Measurements from ENCODE around the gene QPRT. TPM values are rescaled to one million over a fixed set of nuclear protein-coding genes. Genes with fewer than 3 reads are reported as not detected.

QPRT gene
- 0.52 and 1.6 TPM in 2 replicates for total RNA-seq

DNA sequence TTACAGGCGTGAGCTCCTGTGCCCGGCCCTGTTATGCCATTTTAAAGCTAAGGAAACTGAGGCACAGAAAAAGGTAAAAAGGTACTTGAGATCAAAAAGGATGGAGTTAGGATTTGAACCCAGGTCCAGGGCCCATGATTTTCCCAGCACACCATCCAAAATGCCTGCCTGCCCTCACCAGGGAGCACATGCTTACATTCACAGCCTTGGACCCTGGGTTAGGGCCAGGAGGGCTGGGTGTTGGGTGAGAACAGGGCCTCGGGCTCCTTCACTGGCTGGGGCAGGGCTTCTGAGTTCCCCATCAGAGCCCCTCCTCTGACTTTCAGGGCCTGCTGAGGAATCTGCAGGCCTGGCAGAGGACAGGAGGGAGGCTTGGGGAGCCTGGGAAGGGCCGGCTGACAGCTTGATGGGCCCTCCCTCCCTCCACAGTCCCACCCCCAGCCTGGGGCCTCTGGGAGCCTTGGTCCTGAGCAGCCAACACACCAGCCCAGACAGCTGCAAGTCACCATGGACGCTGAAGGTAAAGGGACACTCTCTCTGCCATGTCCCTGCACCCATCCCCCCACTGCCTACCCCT lies at the start of gene QPRT:
TSS of gene QPRT (plus strand) at position 490 of the 577 bp plus-strand sequence. CDS start at position 508, 18 bp downstream.

GRCh38 chr16:29663016-29663806 lies 15.8 kb upstream of the QPRT start, which contains the start of gene SPN:
TSS of gene SPN (plus strand) at chr16:29663247. CDS start at chr16:29663729, 482 bp downstream.

DNA sequence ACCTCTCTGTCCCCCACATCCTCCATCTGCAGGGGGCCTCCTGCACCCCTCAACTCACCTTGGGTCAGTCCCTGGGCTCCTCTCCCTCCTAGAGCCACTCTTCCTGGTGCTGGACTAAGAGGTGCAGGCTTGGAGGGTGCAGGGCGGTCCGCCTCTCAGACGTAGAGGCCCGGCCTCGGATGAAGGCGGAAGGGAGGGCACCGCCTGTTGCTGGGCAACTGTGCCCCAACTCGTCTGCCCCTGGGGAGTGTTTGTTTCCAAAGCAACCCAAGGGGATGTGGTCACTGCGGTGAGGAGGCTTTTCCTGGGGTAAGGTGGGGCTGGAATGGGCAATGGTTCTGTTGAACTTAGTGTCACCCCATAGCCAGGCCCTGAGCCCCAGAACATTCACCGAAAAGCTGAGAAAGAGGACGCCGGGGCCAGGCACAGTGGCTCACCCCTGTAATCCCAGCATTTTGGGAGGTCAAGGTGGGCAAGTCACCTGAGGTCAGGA lies 66.9 kb downstream of the QPRT start, which contains the start of gene C16orf54:
TSS of gene C16orf54 (minus strand) at position 138 of the 493 bp plus-strand sequence. CDS start 1,039 bp downstream, outside the sequence.

Other genes with a start within 250 kb of the QPRT start
- 9.7 and 11.7 TPM in 2 replicates for gene BOLA2, start 224.8 kb upstream of the QPRT start, total RNA-seq
- gene SLX1B, start 224.6 kb upstream of the QPRT start, total RNA-seq, result 11.6 and 12.4 TPM in 2 replicates
- 4.6 and 6.0 TPM in 2 replicates for gene SULT1A4, start 219.3 kb upstream of the QPRT start, total RNA-seq
- 14.1 and 27.8 TPM in 2 replicates for gene NPIPB12, start 172.8 kb upstream of the QPRT start, total RNA-seq
- gene SPN, start 15.9 kb upstream of the QPRT start, total RNA-seq, result not detected in 2 replicates
- gene C16orf54, start 66.8 kb downstream of the QPRT start, total RNA-seq, result not detected in 2 replicates
- not detected in 2 replicates for gene ZG16, start 99.1 kb downstream of the QPRT start, total RNA-seq
- gene KIF22, start 111.6 kb downstream of the QPRT start, total RNA-seq, result 14.9 and 21.0 TPM in 2 replicates
- gene MAZ, start 127.3 kb downstream of the QPRT start, total RNA-seq, result 139 and 158 TPM in 2 replicates
- 2.4 and 3.5 TPM in 2 replicates for gene PRRT2, start 133.0 kb downstream of the QPRT start, total RNA-seq
- gene PAGR1, start 137.0 kb downstream of the QPRT start, total RNA-seq, result 13.7 and 18.3 TPM in 2 replicates
- gene MVP, start 141.3 kb downstream of the QPRT start, total RNA-seq, result 249 and 324 TPM in 2 replicates
- gene CDIPT, start 184.0 kb downstream of the QPRT start, total RNA-seq, result 81.8 and 83.9 TPM in 2 replicates
- 1.8 and 2.6 TPM in 2 replicates for gene SEZ6L2, start 220.4 kb downstream of the QPRT start, total RNA-seq
- 3.1 and 4.8 TPM in 2 replicates for gene ASPHD1, start 221.3 kb downstream of the QPRT start, total RNA-seq
- 11.3 and 12.0 TPM in 2 replicates for gene KCTD13, start 247.0 kb downstream of the QPRT start, total RNA-seq

All from articular chondrocyte of knee joint (primary cell).